CD14-positive monocyte (primary cell): Measurements from ENCODE around the gene COG7. TPM values are rescaled to one million over a fixed set of nuclear protein-coding genes. Genes with fewer than 3 reads are reported as not detected.
A peak's percentile ranks its signal among the peaks of the same experiment; 100 is the strongest.

Experiments used
- DNase-seq, 3 donors: peaks; one replicate each; pipeline ENCODE4 v3.0.0-alpha.2; 2011 to 2022
- H2AFZ ChIP-seq: 2 replicates; pipeline ENCODE4 v1.6.0; 2012; ENCODE audit warnings: mild to moderate bottlenecking, low read depth, low read length, inconsistent platforms; ENCODE audit not compliant: insufficient read depth, poor library complexity, severe bottlenecking
- H3K27ac ChIP-seq, 2 donors: 1 replicate in 1 of 2; 2 replicates in 1 of 2; pipeline ENCODE4 v1.5.1; 2012 to 2013; ENCODE audit warnings: low read length in 2 of 2, control low read depth in 1 of 2, inconsistent platforms in 1 of 2, low read depth in 1 of 2, mild to moderate bottlenecking in 1 of 2
- H3K27me3 ChIP-seq, 2 donors: one replicate each; pipeline versions ENCODE4 v1.6.0 to v1.6.1; 2011 to 2013; ENCODE audit warnings: low read length in 2 of 2; ENCODE audit not compliant: control insufficient read depth in 2 of 2, insufficient read depth in 2 of 2
- H3K36me3 ChIP-seq, 2 donors: replicated peaks in 1 of 2; 1 replicate in 1 of 2; 2 replicates in 1 of 2; pipeline versions ENCODE4 v1.5.1 to v1.6.1; 2012 to 2013; ENCODE audit warnings: low read length in 2 of 2, control low read depth in 1 of 2, inconsistent platforms in 1 of 2, mild to moderate bottlenecking in 1 of 2; ENCODE audit not compliant: insufficient read depth in 2 of 2, control insufficient read depth in 1 of 2
- H3K4me1 ChIP-seq, 2 donors: 1 replicate in 1 of 2; 2 replicates in 1 of 2; pipeline versions ENCODE4 v1.5.1 to v1.6.1; 2012 to 2013; ENCODE audit warnings: low read length in 2 of 2, control low read depth in 1 of 2, inconsistent platforms in 1 of 2, mild to moderate bottlenecking in 1 of 2, moderate library complexity in 1 of 2; ENCODE audit not compliant: insufficient read depth in 2 of 2, control insufficient read depth in 1 of 2
- H3K4me2 ChIP-seq: replicated peaks from 2 replicates; pipeline ENCODE3; 2012; ENCODE audit warnings: low read length, moderate library complexity, mild to moderate bottlenecking; ENCODE audit not compliant: poor library complexity, severe bottlenecking; ENCODE audit errors: extremely low read depth
- H3K4me3 ChIP-seq, 3 experiments: fragments of 200-600 bp in 1 of 3; sonication (generic) in 1 of 3; replicated peaks in 1 of 3; 1 replicate in 2 of 3; 2 replicates in 1 of 3; pipeline ENCODE4 v1.5.1; 2011 to 2013; ENCODE audit warnings: low read length in 3 of 3, mild to moderate bottlenecking in 3 of 3, control low read depth in 2 of 3, low read depth in 2 of 3, inconsistent platforms in 1 of 3, moderate library complexity in 1 of 3
- H3K79me2 ChIP-seq: 2 replicates; pipeline ENCODE4 v1.6.0; 2012; ENCODE audit warnings: mild to moderate bottlenecking, control low read depth, inconsistent platforms, low read length, moderate library complexity; ENCODE audit not compliant: insufficient read depth
- H3K9ac ChIP-seq: 2 replicates; pipeline ENCODE4 v1.6.0; 2017; ENCODE audit warnings: low read length, mild to moderate bottlenecking; ENCODE audit not compliant: insufficient read depth, poor library complexity, severe bottlenecking
- H3K9me3 ChIP-seq, 2 donors: replicated peaks in 1 of 2; 1 replicate in 1 of 2; 2 replicates in 1 of 2; pipeline versions ENCODE4 v1.5.1 to v1.6.1; 2012 to 2013; ENCODE audit warnings: low read length in 2 of 2, control low read depth in 1 of 2; ENCODE audit not compliant: control insufficient read depth in 1 of 2, insufficient read depth in 1 of 2
- H4K20me1 ChIP-seq: 2 replicates; pipeline ENCODE4 v1.6.0; 2012; ENCODE audit warnings: mild to moderate bottlenecking, low read length, control low read depth, moderate library complexity; ENCODE audit not compliant: insufficient read depth
- H3K27ac Mint-ChIP-seq, 7 donors: one replicate each; pipeline ENCODE4 v1.8.0; 2020; ENCODE audit warnings: mild to moderate bottlenecking in 7 of 7, mixed read lengths in 7 of 7, moderate library complexity in 6 of 7, inconsistent platforms in 2 of 7
- H3K27me3 Mint-ChIP-seq, 3 donors: one replicate each; pipeline ENCODE4 v1.8.0; 2021 to 2022; ENCODE audit warnings: low read depth in 3 of 3, mild to moderate bottlenecking in 3 of 3, mixed read lengths in 3 of 3, moderate library complexity in 3 of 3, inconsistent platforms in 1 of 3
- H3K36me3 Mint-ChIP-seq, 2 donors: one replicate each; pipeline ENCODE4 v1.8.0; 2020; ENCODE audit warnings: mixed read lengths in 2 of 2, inconsistent platforms in 1 of 2, mild to moderate bottlenecking in 1 of 2
- H3K4me1 Mint-ChIP-seq: one replicate; pipeline ENCODE4 v1.8.0; 2020; ENCODE audit warnings: mild to moderate bottlenecking, mixed read lengths
- H3K4me3 Mint-ChIP-seq, 2 donors: one replicate each; pipeline ENCODE4 v1.8.0; 2020; ENCODE audit warnings: mild to moderate bottlenecking in 2 of 2, mixed read lengths in 2 of 2, moderate library complexity in 1 of 2
- H3K9me3 Mint-ChIP-seq, 7 donors: one replicate each; pipeline ENCODE4 v1.8.0; 2020 to 2022; ENCODE audit warnings: mixed read lengths in 7 of 7, mild to moderate bottlenecking in 6 of 7, moderate library complexity in 6 of 7, inconsistent platforms in 2 of 7
- CTCF ChIP-seq: fragments of 200-600 bp; IDR thresholded peaks from one replicate; pipeline ENCODE4 v1.8.0; 2022; ENCODE audit warnings: antibody characterized with exemption, mild to moderate bottlenecking
- WGBS: methylation state at CpG from one replicate; pipeline ENCODE4 v1.1.5; 2013; ENCODE audit warnings: missing lambda C conversion rate; ENCODE audit not compliant: insufficient coverage; 5-methylcytosine and 5-hydroxymethylcytosine counted together
- intact Hi-C, 2 donors: fragments of 100-400 bp; cut with micrococcal nuclease; formaldehyde crosslinking; loops; one replicate each; pipeline versions ENCODE4 v1.15.0 to v1.15.1; 2023
- polyA plus RNA-seq, 3 donors: library from polyadenylated mRNA; depleted of rRNA in 1 of 3; unstranded in 2 of 3; stranded (reverse) in 1 of 3; fragments of 300-500 nt in 2 of 3; fragments of >200 nt in 1 of 3; fragmentation: Illumina TruSeq in 2 of 3; gene quantifications; 1 replicate in 2 of 3; 2 replicates in 1 of 3; pipeline ENCODE4 v1.2.3, GENCODE V29; 2012 to 2021

Gene COG7
- polyA plus RNA-seq, 3 donors, result 6.6 to 28.8 (median 8.0) TPM

- no peaks in the 10 kb centered on the region for H4K20me1 ChIP-seq
- intact Hi-C loops, result no loop called here
- no peaks in the 10 kb centered on the region for H3K79me2 ChIP-seq
- no peaks in the 10 kb centered on the region for H3K4me1 ChIP-seq
- Mint-ChIP-seq H3K4me1 (no peaks in the 10 kb centered on the region), H3K4me3 (no peak overlapping the region), H3K27me3 (peaks cover 0 to 2% (median 0%) of the 10 kb centered on the region in 3 donors), H3K27ac (no peak overlapping the region), H3K9me3 (no peaks in the 10 kb centered on the region), H3K36me3 (peaks cover 15 to 26% of the 10 kb centered on the region in 2 donors)
- DNase-seq, result no peak
- H3K27ac ChIP-seq, result no peak overlapping the region
- H3K4me2 ChIP-seq, result no peak overlapping the region
- peaks cover 8 to 27% of the 10 kb centered on the region in 2 donors for H3K36me3 ChIP-seq
- TF ChIP-seq CTCF, result no peak
- H3K27me3 ChIP-seq, result no peaks in the 10 kb centered on the region
- no peak overlapping the region for H2AFZ ChIP-seq
- no peak overlapping the region for H3K4me3 ChIP-seq
- no peaks in the 10 kb centered on the region for H3K9me3 ChIP-seq
- WGBS, result 98% methylated on average over 7 of the region's 10 CpGs
- H3K9ac ChIP-seq, result no peak overlapping the region
These were observed 68.1 kb downstream of the COG7 start for GRCh38 chr16:23384878-23385277.

- no peak for TF ChIP-seq CTCF
- Mint-ChIP-seq H3K4me1 (no peaks in the 10 kb centered on the region), H3K36me3 (peaks cover 6 to 16% of the 10 kb centered on the region in 2 donors), H3K9me3 (no peaks in the 10 kb centered on the region), H3K27ac (peak overlapping the region in 2 of 7 donors; percentile 27 to 48), H3K27me3 (peaks cover 0 to 2% (median 1%) of the 10 kb centered on the region in 3 donors), H3K4me3 (no peak overlapping the region)
- 93% methylated on average over 3 of the region's 3 CpGs for WGBS
- no peak overlapping the region for H2AFZ ChIP-seq
- no peak overlapping the region for H3K4me2 ChIP-seq
- H3K27ac ChIP-seq, result no peak overlapping the region
- no peaks in the 10 kb centered on the region for H3K79me2 ChIP-seq
- H3K9me3 ChIP-seq, result no peaks in the 10 kb centered on the region
- intact Hi-C loops, result no loop called here
- H3K9ac ChIP-seq, result no peak overlapping the region
- no peaks in the 10 kb centered on the region for H3K27me3 ChIP-seq
- H4K20me1 ChIP-seq, result no peaks in the 10 kb centered on the region
- H3K4me1 ChIP-seq, result no peaks in the 10 kb centered on the region
- H3K4me3 ChIP-seq, result no peak overlapping the region
- peaks cover 4 to 17% of the 10 kb centered on the region in 2 donors for H3K36me3 ChIP-seq
- DNase-seq, result no peak
These were observed 69.1 kb downstream of the COG7 start for GRCh38 chr16:23383881-23384280.
